Loucy (cell line): ENCODE data around the gene ASPHD2.

Experiments
- EZH2phosphoT487 ChIP-seq: fragments of 200-600 bp; IDR thresholded peaks from 2 replicates; pipeline ENCODE4 v1.6.1; 2018; ENCODE audit warnings: antibody characterized with exemption, mild to moderate bottlenecking, moderate library complexity, borderline replicate concordance
- TF ChIP-seq, protein P1 (sequence below): fragments of 200-600 bp; sonication (generic); conservative IDR thresholded peaks from 2 replicates; pipeline ENCODE4 v1.5.1; 2014; ENCODE audit warnings: mild to moderate bottlenecking, antibody characterized with exemption, low read length

- TF ChIP-seq, protein P1, sequence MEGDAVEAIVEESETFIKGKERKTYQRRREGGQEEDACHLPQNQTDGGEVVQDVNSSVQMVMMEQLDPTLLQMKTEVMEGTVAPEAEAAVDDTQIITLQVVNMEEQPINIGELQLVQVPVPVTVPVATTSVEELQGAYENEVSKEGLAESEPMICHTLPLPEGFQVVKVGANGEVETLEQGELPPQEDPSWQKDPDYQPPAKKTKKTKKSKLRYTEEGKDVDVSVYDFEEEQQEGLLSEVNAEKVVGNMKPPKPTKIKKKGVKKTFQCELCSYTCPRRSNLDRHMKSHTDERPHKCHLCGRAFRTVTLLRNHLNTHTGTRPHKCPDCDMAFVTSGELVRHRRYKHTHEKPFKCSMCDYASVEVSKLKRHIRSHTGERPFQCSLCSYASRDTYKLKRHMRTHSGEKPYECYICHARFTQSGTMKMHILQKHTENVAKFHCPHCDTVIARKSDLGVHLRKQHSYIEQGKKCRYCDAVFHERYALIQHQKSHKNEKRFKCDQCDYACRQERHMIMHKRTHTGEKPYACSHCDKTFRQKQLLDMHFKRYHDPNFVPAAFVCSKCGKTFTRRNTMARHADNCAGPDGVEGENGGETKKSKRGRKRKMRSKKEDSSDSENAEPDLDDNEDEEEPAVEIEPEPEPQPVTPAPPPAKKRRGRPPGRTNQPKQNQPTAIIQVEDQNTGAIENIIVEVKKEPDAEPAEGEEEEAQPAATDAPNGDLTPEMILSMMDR, result no peak
- TF ChIP-seq EZH2phosphoT487, result no peak
These were observed 12.3 kb upstream of the ASPHD2 start for GRCh38 chr22:26416670-26417276.
